Fibroblast of skin of left biceps (primary cell): Measurements from ENCODE around the gene SPDYE2B.
"Not testable (repeated sequence)": the region's sequence is repeated elsewhere in the genome, so short reads cannot be mapped to it uniquely, and the experiment has no call there.

Source experiments
- DNase-seq, 2 experiments: peaks; one replicate each; pipeline ENCODE4 v3.0.0-alpha.2; 2013; ENCODE audit warnings: low read depth in 2 of 2

The SPDYE2B gene

DNA sequence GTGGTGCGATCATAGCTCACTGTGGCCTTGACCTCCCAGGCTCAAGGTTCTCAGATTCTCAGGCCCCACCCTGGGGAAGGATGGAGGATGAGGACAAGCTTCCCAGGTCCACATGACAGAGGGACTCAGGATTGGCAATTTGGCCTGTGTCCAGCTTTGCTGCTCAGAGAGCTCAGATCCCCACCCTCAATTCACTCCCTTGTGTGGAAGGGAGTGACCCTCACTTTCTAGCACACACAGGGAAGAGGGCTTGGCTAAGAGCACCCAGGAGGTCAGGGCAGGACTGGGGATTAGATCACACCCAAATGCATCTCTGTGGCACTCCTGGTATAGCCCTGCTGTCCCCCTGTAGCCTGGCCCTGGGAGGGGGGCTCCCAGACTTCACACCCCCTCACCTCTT, 6.7 kb upstream of the SPDYE2B start:
- not testable (repeated sequence) for DNase-seq

DNA sequence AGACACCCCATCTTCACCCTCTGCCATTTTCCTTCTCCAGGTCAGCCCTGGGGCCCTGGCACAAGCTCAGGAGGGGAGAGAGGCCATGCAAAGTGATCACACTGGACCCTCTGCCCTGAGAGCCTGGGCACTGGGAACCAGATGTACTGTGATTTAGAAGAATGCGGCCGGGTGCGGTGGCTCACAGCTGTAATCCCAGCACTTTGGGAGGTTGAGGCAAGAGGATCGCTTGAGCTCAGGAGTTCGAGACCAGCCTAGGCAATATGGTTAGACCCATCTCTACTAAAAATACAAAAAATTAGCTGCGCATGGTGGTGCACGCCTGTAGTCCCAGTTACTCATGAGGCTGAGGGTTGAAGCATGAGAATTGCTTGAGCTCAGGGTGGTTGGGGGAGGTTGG, 2.3 kb upstream of the SPDYE2B start:
- not testable (repeated sequence) for DNase-seq

DNA sequence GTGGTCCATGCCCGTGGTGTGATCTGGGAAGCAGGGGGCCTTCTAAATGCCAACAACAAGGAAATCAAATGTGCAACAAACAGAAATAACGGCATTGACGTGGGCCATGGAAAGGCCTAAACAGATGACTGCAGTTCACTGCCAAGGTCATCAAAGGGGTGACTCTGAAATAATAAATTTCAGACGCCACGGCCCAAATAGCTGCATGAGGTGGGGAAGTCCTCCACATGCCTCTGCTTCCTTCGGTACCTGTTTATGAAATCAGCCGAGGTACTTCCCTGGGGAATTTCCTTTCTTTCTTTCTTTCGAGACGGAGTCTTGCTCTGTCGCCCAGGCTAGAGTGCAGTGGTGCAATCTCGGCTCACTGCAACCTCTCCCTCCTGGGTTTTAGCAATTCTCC, 14.6 kb downstream of the SPDYE2B start:
- DNase-seq = not testable (repeated sequence)

DNA sequence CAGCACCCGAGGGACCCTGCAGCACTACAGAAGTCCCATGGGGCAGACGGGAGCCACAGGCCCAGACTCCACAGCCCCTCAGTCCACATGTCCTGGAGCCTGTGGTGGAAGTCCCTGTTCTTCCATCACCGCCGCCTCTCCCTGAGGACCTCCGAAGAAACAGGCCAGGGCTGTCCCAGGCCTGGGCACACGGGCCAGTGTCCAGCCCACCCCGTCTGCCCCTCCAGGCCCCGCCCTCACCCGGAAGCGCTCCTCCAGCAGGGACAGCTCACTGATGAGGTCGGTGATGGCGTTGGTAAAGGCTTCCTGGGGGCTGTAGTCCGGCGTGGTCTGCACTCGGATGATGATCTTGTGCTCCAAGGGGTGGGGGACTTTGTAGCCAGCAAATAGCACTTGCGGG, 16.7 kb downstream of the SPDYE2B start:
- not testable (repeated sequence) for DNase-seq

DNA sequence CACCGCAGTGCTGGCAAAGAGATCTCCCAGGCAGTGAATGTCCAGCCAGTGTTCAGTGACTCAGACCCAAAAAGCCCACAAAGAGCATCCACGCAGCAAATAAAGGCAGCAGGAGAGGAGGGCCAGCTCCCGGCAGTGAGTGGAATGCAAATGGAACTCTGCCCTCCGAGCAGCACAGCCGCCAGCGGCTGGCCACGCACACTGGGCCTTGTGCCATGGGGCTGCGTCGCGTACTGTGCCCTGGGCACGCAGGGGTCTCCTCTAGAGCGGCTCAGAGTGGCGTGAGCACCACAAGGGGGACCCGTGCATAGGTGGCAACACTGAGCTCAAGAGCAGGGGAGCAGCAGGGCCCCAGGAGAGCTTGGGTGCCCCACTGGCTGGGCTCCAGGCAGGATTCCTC, 17.4 kb downstream of the SPDYE2B start:
- not testable (repeated sequence) for DNase-seq

DNA sequence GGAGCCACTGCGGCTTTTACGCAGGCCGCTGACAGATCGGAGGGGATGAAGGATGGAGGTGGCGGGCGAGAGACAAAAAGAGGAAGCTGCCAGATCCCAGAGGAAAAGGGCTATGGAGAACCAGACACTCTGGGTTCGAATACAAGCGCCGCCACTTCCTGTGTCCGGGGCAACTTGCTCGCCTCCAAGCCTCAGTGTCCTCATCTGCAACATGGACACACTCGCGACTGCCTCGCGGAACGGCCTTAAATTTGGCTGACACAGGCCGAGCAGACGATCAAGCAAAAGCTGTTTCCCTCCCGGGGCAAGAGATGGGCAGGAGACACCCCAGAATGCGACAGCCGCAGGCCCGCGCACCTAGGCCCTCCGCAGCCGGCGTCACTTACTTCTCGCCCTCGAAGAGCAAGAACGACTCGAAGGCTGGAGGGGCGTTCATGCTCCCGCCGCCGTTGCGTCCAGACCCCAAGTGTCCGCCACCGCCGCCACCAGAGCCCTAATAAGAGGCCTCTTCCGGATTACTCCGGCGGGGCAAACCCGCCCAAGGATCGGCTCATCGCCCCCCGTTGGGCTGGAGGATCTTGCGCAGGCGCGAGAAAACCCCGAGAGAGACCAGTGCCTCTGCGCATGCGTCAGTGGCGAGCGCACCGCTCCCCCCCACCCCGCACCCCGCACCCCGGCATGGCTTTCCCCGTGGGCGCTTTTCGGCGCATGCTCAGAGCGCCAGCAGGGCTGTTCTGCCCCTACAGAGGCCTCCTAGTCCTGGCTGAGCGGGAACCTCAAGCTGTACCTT, 21.2 kb downstream of the SPDYE2B start, which contains the start of gene POLR2J2:
Gene POLR2J2 (minus strand): TSS at position 498 of the 790 bp plus-strand sequence. CDS start 62 bp downstream, at position 436.
- not testable (repeated sequence) for DNase-seq

DNA sequence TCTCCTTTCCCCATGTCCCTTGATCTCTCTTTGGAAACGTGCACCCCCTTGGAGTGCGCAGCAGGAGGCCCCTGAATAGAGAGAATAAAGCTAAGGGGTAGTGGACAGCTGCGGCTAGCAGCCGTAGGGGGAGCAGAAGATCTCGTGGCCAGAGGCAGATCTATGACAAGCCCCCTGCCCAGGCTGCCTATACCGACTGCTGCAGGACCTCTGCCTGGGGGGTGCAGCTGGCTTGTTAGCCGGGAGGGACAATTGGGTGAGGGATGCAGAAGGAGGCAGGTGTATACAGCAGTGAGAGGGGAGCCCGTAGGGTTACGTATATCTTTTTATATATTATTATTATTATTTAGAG, 21.8 kb downstream of the SPDYE2B start:
- not testable (repeated sequence) for DNase-seq

DNA sequence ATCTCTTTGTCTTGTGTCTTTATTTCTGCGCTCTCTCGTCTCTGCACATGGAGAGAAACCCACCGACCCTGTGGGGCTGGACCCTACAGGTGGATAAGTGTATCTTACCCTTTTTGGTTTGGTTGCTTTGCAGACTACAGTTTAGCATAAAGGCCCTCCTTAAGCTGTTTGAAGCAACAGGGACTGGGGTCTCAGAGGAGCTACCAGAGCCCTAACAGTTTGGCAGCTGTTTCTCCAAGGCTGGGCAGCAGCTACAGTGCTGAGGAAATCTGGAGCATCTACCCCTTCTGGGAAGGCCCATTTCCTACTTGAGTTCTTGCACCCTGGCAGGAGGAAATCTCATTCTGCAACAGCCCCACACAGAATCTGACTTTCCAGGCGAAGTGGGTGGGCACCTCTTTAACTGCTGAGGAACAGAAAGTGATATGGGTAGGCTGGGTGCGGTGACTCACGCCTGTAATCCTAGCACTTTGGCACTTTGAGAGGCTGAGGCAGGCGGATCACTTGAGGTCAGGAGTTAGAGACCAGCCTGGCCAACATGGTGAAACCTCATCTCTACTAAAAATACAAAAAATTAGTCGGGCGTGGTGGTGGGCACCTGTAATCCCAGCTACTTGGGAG, 23.4 kb downstream of the SPDYE2B start:
- DNase-seq = not testable (repeated sequence)

DNA sequence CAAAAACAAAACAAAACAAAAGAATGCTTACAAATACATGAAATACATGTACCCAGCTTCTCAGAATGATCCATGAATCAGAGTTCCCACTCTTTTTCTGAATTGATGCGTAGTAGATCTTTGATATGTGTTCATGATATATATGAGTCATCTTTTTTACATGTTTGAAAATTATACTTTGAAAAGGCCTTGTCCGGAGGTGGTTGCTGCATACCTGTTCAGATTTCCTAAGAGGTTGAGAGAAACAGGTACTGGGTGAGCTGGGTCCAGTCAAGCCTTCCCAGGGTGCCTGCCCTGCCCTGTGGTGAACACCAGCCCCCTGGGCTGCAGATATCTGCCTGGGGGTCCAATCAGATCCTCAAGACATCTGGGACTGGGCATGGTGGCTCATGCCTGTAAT, 25.4 kb downstream of the SPDYE2B start:
- not testable (repeated sequence) for DNase-seq

DNA sequence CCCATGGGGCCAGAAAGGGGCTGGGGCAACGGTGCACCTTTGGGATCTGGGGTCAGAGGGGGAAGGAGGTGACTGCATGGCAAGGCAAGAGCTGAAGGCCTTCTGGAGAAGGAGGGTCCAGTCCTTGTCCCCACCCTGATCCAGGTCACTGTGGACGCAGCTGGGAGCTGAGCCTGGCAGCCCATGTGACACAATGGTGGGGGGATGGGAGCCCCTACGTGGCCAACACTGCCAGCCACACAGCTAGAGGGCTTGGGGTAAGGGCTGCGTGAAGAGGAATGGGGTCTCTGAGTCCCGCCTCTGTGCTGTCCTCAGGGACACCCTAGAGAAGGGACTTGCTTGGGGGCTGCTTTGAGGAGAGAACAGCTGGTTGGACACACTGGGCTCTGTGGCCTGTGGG, 30.7 kb downstream of the SPDYE2B start:
- not testable (repeated sequence) for DNase-seq

DNA sequence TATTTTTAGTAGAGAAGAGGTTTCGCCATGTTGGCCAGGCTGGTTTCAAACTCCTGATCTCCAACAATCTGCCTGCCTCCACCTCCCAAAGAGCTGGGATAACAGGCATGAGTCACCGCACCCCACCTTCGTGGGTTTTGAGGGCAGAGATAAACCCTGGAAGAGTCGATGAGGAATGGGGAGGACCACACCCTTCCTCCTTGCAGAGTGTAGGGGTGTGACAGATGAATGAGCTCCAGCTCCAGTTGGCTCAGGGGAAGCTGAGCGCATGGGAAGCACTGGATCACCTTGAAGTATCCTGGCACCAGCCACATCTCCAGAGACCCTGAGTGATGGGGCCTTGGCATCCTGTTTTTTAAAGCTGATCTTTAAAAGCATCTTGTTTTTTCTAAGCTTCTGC, 32.4 kb downstream of the SPDYE2B start:
- DNase-seq = not testable (repeated sequence)

DNA sequence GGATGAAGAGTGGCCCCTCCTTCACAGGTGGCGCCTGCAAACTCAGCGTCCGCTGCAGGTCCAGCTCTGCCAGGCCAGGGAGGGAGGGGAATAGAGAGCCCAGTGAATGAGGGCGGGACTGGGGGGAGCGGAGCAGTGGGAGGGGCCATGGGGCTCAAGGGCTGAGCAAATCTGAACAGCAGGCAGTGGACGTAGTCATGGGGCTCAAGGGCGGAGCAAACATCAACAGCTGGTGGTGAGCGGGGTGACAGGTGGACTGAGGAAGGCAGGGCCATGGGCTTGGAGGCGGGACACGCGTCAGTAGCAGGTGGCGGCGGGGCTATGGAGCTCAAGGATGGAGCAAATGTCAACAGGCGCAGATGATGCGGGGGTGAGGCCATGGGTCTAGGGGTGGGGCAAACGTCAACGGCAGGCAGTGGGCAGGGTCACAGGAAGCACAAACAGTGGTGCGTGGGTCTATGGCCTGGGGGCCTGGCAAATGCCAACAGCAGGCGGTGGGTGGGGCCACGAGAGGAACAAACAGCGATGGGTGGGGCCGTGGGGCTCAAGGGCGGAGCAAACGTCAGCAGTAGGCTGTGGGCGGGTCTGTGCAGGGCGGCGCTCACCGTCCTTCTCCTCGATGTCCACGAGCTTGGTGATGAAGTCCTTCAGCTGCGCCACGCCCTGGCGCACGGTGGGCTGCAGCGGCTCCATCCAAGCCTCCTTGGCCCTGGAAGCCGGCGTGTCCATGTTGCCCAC, 38.3 kb downstream of the SPDYE2B start:
- not testable (repeated sequence) for DNase-seq

DNA sequence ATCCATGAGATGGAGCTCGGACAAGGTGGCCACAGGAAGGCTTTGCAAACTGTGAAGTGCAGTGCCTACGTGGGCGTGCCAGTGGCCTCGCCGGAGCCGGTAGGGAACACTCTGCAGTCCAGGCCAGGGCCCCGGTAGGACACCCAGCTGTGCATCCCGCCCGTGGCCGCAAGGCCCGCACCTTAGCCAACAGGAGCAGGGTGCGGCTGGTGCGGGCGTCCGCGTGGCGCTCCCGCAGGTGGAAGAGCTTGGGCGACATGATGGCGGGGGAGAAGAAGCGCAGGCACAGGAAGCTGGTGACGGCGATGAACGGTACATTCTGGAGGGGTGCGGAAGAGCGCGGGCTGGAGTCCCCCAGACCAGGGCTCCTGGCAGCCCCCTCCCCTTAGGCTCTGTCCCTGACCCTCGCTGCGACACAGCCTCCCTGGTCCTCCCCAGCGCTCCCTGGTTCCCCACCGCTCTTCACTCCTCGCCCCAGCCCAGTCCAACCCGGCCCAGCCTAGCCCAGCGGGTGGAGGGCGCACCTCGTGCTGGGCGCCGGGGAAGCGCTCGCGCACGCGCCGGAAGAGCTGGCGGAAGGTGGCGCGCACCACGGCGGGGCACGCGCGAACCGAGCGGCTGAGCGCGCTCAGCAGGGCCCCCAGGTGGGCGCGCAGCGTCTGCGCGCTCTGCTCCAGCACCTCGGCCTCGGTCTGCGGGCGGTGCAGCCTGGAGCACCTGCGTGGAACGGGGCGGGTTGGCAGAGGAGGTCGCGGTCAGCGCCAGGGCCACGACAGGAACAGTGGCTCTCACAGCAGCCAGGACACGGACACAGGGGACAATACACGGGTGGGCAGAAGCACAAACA, 39.5 kb downstream of the SPDYE2B start:
- not testable (repeated sequence) for DNase-seq

DNA sequence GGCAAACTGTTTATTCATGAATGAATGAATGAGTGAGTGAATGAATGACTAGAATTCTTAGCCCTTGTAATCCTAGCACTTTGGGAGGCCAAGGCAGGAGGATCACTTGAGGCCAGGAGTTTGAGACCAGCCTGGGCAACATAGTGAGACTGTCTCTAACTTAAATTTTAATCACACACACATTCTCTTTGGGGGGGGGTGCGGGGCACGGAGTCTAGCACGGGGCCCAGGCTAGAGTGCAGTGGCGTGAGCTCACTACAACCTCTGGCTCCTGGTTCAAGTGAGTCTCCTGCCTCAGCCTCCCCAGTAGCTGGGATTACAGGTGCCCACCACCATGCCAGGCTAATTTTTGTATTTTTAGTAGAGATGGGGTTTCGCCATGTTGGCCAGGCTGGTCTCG, 40.5 kb downstream of the SPDYE2B start:
- DNase-seq = not testable (repeated sequence)

DNA sequence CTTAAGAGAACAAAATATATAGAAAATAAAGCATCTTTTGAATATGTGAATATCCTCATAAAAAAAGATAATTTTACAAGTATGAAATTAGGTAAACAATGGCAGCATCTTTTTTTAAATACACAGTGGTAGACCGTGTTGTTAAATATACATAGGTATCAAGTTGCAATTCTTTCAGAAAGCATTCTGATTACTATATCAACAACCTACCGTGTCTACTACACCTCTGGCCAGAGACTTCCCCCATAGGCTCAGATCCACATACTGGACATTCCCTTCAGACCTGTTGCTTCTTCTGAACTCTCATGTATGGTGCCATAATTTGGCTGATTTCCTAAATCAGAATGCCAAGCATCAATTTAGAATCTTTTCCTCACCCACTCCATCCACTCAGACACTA, 43.9 kb downstream of the SPDYE2B start:
- DNase-seq = not testable (repeated sequence)

DNA sequence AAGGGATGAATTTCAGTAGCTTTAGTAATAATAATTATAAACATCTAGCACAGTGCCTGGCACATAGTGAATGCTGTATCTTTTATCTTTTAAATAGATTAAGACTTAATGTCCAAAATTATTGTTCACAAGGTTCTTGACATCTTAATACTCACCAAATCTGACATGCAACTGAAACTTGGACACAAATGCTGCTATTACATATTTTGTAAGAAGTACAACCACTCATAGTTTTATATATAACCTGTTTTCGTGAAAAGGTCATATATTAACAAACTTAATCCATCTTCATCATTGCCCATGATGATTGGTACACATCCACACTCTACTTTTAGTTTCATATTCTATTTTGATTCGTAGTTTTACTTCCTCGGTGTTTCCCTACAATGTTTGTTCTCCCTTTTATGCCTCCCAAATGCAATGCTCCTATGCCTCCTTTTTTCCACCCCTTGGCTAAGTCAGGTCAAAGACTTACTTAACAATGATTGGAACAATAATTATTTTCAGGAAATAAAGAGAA, 45.0 kb downstream of the SPDYE2B start:
- DNase-seq = not testable (repeated sequence)

DNA sequence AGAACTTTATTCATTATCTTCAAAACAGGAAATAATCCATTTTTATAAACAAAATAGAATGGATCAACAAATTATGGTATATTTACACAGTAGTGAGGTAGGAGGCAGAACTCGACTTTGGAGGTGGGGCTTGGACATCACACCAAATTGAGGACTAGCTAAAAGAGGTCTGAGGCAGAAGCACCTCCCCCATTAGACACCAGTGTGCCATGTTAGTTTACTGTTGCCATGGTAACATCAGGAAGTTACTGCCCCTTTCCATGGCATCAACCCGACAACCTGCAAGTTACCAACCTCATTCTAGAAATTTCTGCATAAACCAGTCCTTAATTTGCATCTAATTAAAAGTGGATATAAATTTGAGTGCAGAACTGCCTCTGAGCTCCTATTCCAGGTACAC, 45.9 kb downstream of the SPDYE2B start:
- not testable (repeated sequence) for DNase-seq

DNA sequence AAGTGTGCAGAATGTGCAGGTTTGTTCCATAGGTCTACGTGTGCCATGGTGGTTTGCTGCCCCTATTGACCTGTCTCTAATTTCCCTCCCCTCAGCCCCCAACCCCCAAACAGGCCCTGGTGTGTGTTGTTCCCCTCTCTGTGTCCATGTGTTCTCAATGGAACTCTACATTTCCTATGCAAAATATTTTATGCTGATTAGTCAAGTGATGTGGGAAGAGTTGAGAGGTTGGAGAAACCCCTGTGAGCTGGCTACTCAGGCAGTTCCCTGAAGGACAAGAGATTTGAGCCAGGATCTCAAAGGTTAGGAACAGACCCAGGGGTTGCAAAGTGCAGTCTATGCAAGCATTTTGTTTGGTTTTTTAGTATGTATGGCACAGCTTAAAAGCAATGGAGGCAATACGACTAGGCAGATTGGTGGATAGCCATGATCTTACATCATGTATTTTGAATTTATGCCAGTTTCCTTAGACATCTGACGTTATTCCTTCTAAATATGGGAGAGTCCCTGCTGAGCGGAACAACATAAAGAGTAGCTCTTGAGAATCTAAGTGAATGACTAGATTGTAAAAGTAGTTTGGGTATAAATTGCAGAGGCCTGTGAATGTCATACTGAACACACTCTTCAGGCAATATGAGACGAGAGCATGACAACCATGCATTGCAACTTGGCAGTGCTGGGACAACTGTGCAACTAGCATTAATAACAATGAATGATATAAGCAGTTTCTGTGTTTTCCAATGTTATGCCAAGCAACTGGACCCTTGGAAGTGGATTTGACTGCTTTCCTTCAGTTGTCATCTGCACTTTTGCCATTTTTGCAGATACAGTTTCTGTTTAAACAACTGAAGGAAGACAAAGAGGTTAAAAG, 47.8 kb downstream of the SPDYE2B start:
- not testable (repeated sequence) for DNase-seq

DNA sequence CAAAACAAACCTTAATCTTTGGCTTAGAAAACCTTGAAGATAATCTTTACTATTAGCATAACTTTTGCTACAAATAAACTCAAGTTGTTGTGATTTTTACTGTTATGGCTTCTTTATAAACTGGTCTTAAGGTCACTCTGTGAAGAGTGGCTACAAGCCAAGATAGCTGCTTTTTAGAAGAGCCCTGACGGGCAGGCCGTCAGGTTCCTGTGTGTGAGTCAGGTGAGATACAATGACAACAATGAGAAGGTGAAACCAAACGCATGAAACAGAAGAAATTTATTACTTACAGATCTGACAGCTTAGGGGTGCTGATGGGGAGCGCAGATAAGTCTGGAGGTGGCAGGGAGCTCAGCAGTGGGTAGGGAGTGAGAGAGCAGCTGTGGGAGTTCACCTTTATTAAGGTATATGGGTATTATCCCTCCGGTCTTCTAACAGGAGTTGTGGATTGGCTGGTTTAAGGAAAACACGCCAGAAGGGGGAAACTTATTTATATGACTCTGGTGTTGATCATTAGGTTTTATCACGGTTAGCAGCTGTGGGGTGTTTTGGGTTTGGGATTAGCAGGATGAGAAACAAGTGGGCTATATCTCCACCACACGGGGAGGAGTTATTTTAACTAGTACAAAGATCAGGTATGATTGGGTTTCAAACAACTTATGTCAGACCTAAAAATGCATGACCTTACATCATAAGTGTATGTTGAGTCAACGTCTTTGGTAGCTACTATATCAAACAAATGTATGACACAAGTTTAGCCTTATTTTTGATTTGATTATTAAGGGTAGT, 49.0 kb downstream of the SPDYE2B start:
- DNase-seq = not testable (repeated sequence)
